C4-2B (cell line): ENCODE data around the gene COL19A1.

ENCODE experiments used
- H3K27ac ChIP-seq: fragments of 450-650 bp; 2 replicates; pipeline ENCODE4 v1.5.1; 2017
- CTCF ChIP-seq: fragments of 450-650 bp; conservative IDR thresholded peaks from 2 replicates; pipeline ENCODE4 v1.5.1; 2017; ENCODE audit warnings: mild to moderate bottlenecking
- ZFX ChIP-seq: fragments of 450-650 bp; IDR thresholded peaks from 2 replicates; pipeline ENCODE4 v1.6.1; 2017

The COL19A1 gene

GRCh38 chr6:70149209-70149788 is 282.9 kb downstream of the COL19A1 start:
- H3K27ac ChIP-seq: no peak overlapping the region
- no peak for TF ChIP-seq CTCF
- no peak for TF ChIP-seq ZFX

GRCh38 chr6:70150521-70150920 is 284.2 kb downstream of the COL19A1 start:
- no peak overlapping the region for H3K27ac ChIP-seq
- TF ChIP-seq ZFX: no peak
- no peak for TF ChIP-seq CTCF

- TF ChIP-seq CTCF (no peak), ZFX (no peak)
- no peak overlapping the region for H3K27ac ChIP-seq
Observed at GRCh38 chr6:70151616-70152015, 285.3 kb downstream of the COL19A1 start.

- no peak overlapping the region for H3K27ac ChIP-seq
- TF ChIP-seq CTCF (no peak), ZFX (no peak)
Observed at GRCh38 chr6:70152786-70153185, 286.4 kb downstream of the COL19A1 start.

- H3K27ac ChIP-seq: no peak overlapping the region
- TF ChIP-seq CTCF: no peak
- TF ChIP-seq ZFX: no peak
Observed at GRCh38 chr6:70157086-70157485, 290.7 kb downstream of the COL19A1 start.

- H3K27ac ChIP-seq: no peak overlapping the region
- TF ChIP-seq CTCF (no peak), ZFX (no peak)
Observed at GRCh38 chr6:70160276-70160675, 293.9 kb downstream of the COL19A1 start.

- TF ChIP-seq CTCF (no peak), ZFX (no peak)
- no peak overlapping the region for H3K27ac ChIP-seq
Observed at GRCh38 chr6:70162972-70163371, 296.6 kb downstream of the COL19A1 start.
